Stimulated activated CD4-positive, alpha-beta T cell treated with anti-CD3 and anti-CD28 coated beads, TNF-alpha, amount 100 ng/mL, for 48 hours (primary cell): Measurements from ENCODE around the gene H3-3A.
A peak's percentile ranks its signal among the peaks of the same experiment; 100 is the strongest.

Experiments
- DNase-seq, 3 donors: peaks; one replicate each; pipeline ENCODE4 v3.0.0-alpha.2; 2020; ENCODE audit warnings: low read depth in 3 of 3

The H3-3A gene

GRCh38 chr1:226054519-226055327 lies 7.8 kb upstream of the H3-3A start:
- no peak for DNase-seq

DNA sequence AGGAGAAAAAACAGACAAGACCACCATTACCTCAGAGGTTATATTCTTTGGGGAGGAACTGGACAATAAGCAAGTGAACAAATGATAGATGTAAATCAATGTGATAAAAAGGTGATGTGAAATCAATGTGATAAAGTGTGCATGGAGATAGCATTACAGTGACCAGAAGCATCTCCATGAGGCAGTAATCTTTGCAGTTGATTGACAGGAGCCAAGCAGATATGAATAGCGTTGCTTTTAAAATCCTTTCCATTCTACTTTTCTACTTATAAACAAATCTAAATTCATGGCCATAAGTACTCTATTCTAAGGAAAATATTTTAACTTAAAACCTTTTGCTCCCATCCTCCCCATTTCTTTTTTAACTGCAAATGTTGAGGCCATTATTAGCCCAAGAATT lies 2.8 kb upstream of the H3-3A start:
- no peak for DNase-seq

DNA sequence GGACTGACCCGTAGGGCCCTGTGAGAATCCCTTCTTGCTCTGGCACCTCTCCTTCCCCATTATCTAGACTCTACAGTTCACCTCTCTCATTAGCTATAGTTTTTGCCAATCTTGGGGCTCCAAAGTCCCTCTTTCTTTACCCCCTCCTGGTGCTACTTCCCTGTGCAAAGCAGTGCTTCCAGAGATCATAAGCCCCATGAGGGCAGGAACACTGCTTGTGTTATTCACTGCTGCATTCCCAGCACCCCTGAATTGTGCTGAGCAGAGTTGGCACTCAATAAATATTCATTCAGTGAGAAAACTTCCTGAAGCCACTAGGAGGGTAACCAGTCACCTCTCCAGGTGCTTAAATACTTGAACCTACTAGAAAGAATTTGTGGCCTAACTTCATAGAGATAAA lies 2.1 kb upstream of the H3-3A start:
- no peak for DNase-seq

DNA sequence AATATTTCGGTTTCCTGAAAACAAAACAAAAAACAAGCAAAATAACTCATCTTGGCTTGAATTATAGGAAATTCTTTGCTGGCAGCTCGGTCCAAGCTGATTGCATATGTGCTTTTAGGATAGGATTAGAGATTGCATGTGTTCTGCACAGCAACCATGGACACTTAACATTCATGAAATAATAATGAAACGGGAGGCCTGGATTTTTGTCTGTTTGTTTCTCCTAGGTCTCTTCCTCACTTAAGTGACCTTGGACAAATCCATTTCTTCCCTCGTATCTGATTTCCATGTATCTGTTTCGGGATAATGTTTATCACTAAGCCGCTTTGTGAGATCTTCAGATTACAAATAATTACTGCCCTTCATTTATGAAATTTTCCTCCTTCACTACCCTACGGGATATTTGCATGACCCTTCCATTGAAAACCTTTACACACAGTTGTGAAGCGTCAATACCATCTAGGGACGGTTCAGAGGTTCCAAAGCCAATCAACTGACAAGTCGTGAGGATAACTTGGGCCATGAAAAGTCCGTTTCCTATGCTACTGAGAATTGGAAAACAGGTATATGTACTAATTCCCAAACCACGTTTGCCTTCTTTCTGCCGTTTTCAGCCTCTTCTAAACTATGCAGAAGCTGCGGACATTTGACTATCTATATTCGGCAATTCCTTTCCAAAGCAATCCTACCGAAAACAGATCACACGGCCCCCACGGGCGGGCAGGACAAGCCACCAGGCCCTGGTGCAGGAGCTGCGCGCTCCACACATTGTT lies 1.3 kb upstream of the H3-3A start:
- DNase-seq = no peak

DNA sequence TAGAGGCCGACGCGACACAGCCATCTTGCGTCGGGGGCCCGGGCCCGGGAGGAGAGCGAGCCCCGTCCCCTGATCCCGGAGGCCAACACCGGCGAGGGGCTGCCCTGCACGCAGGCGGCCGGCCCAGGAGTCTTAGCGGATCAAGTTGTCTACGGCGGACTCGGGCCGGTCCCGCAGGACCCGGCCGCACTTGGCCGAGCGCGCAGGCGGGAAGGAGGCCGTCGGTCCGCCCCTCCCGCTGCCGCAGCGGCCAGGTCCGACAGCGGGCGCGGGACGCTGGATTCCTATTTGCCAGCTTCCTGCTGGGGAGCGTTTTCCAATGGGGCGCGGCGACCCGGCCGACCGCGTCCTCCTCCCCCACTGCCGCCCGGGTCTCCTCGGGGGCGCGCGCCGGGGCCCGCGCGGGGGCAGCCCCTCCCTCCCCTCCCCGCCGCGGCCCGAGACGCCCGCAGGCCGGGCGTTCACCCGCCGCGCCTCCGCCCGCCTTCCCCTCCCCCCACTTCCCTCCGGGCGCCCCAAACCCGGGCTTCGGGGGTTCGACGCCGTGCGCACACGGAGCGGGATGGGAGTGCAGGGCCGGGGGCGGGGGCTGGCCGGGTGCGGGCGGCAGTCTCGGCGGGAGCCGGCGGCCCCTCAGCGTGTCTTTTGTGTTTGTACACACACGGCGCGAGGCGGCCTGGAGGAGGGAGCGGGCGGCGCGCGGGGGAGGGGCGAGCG lies 517 bp upstream of the H3-3A start:
- peak in 2 of 3 donors; percentile 25 to 27 for DNase-seq

GRCh38 chr1:226063224-226063976 lies 884 bp downstream of the H3-3A start:
- peak in 1 of 3 donors; percentile 36 for DNase-seq

DNA sequence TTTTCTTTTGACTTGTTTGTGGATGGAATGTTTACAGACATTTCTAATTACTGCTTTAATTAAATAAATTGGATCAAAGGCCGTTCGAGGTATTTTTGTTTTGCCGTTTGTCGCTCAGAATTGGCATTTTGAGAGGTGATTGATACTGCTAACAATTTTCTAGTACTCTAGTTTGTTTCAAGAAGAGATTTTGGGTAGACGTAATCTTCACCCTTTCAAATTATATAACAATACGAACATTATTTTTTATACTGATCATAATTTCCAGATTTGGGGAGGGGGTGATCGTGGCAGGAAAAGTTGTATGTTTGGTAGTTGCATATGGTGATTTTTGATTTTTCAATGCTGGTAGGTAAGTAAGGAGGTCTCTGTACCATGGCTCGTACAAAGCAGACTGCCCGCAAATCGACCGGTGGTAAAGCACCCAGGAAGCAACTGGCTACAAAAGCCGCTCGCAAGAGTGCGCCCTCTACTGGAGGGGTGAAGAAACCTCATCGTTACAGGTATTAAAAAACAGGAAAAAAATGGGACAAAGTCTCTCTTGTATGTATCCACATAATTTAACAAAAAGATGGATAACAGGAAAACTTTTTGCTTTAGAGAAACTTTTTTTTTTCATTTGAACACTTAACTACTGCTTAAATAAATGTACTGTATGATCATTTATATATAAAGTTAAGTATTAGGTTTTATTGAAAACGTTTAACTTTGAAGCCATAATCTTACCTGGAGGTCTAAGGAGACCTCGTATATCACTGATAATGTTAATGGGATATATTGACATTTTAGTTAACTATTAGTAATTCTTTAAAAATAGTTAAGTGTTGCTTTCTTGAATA lies 1.7 kb downstream of the H3-3A start:
- DNase-seq = no peak

DNA sequence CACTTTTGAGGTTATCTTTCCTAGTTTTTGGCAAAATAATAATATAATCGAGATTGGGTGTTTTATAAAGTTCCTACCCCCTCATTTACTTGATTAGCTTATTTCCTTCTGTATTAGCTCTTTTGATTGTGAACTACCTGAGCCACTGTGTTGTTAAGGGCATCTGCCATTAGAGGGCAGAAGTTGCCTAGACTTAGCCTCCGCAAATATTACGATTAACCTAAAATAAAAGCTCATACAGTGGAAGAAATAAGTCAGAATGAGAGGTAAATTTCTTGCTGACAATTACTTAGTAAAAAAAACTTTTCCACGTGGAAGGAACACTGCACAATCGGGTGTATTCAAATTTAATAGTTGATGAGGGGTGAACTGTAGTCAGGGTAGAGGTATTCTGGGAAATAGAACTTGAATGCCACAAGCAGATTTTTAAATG lies 2.3 kb downstream of the H3-3A start:
- peak in 1 of 3 donors; percentile 24 for DNase-seq

DNA sequence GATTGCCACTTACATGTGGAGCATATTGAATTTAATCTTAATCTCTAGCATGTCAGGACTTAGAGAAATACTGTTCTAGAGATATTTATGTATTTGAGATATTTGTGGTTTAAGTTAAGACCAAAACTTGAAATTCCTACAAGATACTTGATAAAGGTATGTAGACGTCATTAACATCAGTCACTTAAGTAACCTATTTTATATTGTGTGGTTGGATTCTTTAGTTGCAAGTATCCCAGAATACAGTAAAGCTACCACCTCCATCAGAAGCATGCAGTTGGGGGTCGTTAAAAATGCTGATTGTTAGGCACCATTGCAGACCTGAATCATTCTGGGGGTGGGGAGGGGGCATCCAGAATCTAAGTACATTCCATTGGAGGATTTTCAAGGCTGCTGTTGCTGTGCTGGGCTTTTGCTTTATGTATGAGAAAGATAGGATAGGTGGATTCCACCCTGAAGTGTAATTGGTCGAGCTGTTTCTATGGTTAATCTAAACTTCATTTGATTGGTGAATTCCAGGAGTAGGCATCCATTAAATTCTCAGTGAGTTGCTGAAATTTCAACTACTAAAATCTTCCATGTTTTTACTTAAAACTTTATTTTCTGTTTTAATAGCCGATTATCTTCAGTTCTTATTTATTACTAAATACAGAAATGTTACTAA lies 4.0 kb downstream of the H3-3A start:
- no peak for DNase-seq

- no peak for DNase-seq
These were observed 7.4 kb downstream of the H3-3A start for GRCh38 chr1:226069811-226070489.

GRCh38 chr1:226072347-226072746 lies 9.8 kb downstream of the H3-3A start:
- no peak for DNase-seq

DNA sequence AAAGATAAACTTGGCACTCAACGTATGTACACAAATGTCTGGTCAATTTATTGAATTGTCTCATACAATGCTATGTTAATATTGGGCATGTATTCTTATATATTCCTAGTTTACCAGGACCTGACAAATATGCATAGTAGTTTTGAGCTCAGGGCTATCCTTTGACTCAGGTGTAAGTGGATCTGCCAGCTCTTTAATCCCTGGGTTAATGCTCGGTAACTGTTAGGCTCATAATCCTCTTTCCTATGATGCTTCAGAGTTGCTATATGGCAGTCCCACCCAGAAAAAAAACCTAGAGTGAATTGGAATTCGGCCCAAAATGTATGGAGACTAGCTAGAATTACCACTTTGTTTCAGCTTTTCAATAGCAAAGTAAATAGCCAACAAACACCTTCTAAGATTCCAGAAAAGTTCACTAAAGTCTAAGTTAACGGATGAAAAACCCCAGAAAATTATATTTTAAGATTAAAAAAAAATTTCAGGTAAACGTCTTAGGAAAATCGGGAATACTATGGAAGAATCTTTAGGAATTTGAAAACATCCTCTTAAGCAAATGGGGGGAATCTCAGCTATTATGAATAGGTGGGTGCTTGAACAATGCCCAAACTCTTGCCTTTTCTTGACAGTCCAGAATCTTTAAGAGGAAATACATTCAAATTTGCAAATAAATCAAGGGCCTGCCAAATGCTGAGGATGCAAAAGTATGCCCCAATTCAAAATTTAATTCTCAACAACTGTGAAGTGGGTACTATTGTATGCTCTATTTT lies 10.9 kb downstream of the H3-3A start:
- no peak for DNase-seq

- no peak for DNase-seq
These were observed 11.5 kb downstream of the H3-3A start for GRCh38 chr1:226074046-226074445.

DNA sequence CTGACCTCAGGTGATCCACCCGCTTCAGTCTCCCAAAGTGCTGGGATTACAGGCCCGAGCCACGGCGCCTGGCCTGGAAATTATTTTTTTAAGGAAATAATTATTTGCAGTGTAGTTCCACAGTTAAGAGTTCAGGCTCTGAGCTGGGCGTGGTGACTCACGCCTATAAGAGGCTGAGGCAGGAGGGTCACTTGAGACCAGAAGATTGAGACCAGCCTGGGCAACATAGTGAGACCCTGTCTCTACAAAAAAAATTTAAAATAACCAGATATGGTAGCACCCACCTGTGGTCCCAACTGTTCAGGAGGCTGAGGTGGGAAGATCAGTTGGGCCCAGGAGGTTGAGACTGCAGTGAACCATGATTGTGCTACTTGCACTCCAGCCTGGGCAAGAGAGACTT lies 13.9 kb downstream of the H3-3A start:
- no peak for DNase-seq

DNA sequence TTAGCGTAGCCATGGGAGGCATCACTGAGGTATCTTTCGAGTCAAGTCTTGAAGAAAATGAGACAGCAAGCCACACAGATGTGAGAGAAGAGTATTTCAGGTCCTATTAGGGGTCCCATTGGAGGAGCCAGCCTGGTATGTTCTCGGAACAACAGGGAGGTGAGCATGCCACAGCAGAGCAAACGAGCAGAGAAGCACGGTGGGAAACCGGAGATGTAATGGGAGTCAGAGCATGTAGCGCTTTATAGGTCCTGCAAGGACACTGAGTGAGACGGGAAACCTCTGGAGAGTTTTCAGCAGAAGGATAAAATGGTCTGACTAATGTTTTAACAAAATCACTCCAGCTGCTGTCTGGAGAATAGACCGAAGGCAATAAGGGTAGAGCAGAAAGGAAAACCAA lies 15.9 kb downstream of the H3-3A start:
- DNase-seq = no peak

GRCh38 chr1:226082587-226082917 lies 20.0 kb downstream of the H3-3A start:
- DNase-seq = no peak

- no peak for DNase-seq
These were observed 20.4 kb downstream of the H3-3A start for GRCh38 chr1:226082959-226083301.

DNA sequence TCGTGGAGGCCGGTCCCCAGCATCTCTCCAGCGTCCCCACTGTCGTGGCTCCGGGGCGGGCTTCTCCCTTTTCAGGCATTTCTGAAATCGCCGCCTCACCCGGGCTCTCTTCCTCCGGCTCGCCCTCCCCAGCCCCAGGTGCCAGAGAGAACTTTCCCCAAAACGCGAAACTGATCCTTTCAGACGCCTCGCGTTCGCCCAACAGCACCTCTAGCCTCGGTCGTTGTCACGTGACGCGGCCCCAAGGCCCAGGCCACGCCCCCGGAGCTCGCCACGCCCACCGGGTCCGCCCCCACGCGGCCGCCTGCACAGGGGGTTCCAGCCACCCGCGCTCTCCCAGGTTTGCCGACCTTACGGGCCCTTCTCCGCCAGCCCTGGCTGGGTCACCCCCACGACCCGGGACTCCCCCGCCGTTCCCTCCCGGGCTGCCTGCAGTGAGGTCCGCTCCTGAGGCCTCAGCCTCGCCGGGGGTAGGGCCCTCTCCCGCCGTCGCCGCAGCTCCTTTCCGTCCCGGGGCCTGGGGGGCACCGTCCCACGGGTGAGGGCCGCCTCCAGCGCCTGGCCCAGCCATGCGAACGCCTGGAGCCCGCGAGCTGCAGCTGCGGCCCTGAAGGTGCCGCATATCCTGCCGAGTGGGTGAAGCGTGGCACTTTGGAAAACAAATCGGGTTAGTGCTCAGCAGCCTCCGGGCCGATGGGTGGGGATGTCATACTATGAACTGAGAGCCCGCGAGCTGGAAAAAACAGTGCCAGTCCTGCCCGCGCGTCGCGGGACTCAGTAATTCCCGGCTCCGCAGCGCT lies 21.0 kb downstream of the H3-3A start:
- DNase-seq = peak; percentile 81 to 92 (median 81)
